Measurements from ENCODE around the gene FUT7.

FUT7 gene

DNA sequence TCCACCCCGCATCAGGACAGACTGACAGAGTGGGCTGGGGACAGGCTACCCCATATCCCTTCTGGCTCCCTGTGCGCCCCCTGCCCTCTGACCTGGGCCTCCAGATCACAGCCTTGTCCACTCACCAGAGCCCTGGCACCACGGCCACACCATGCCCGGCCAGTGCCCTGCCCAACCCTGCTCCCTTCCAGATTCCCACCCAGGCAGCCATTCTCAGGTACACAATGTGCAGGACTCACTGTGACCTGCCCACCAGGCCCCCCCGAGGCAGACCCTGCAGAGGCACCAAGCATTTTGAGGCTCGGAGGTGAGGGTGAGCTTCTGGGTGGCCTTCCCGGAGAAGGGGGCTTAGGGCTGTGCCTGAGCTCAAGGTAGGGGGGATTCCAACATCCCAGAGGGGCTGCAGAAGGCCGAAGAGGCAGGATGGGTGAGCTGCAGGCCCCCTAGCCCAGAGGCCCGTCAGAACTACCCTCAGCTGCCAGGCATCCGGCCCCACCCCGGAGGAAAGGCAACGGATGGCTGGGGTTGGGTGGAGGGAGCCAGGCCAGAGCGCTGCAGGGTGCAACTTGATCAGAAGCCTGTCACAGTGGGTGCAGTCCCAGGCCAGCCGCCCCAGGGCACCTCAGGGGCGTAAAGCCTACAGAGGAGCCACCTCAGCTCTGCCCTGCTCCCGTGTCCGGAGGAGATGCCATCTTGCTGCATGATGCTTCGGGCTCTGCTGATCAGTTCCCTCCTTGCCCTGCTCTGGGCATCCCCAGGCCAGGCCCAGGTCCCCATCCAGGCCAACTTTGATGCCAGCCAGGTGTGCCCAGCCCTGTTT is 49.4 kb downstream of the FUT7 start, which contains the start of gene LCNL1:
TSS of gene LCNL1 (plus strand) at position 762 of the 820 bp plus-strand sequence. CDS start 594 bp downstream, outside the sequence.
- no peak for DNase-seq (ENCODE audit: low read depth)

DNA sequence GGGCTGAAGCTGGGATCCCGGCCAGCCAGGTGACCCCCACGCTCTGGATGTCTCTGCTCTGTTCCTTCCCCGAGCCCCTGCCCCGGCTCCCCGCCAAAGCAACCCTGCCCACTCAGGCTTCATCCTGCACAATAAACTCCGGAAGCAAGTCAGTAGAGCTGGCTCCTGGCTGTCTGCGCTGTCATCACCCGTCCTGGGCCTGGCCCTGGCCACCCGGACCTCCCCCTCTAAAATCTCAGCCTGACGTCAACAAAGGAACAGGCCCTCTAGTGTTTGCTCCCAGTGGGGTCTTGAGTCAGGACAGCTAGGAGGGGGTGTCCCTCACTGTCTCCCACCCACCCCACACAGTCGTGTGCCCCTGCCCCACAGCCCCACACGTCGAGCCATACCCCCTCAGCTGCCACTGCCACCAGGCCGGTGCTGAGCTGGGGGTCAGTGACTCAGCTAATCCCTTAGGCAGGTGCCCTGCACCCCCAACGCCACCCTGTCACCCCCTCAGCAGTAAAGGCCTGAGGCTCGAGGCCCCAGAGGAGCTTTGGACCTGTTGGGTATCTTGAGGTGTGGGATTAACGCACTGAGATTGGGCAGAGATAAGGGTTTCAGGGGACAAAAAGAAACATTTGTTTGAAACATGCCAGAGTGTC is 50.2 kb downstream of the FUT7 start:
- no peak for DNase-seq (ENCODE audit: low read depth)

DNA sequence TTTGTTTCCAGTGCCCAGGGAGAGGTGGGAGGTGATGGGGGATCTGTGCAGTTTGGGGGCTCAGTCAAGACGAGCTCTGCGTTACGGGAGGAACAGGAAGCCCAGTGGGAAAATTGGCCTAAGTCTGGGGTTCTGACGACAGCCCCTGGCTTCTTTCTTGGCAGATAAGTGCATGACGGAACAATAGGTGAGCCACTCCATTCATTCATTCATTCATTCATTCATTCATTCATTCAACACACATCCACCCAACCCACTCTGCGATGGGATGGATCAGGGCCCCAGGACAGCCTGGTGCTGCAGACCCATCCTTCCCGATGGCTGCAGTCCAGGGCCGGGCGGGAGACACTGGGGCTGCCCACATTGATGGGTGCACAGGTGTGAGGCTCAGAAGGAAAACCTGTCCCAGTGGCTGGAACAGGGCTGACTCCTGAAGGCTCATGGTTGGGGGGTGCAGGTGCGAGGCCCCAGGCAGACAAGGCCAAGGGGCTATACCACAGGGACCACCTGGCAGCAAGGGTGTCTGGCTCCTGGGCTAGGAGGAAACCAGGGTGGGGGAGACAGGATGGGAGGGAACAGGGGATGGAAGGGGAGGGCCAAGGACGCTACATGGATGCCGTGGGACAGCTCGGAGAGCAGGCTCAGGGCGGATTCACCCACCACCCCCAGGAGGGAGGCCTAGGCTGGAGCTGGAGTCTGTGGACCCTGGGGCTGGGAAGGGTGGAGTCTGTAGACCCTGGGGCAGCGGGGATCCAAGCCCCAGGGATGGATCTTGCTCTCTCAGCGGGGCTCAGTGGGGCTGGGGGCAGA is 51.0 kb downstream of the FUT7 start:
- DNase-seq (ENCODE audit: low read depth) = no peak
